Fibroblast of the aortic adventitia (primary cell): ENCODE measurements around the gene INTS4. TPM values are rescaled to one million over a fixed set of nuclear protein-coding genes. Genes with fewer than 3 reads are reported as not detected.
"Not testable (repeated sequence)": the region's sequence is repeated elsewhere in the genome, so short reads cannot be mapped to it uniquely, and the experiment has no call there.

Experiments
- DNase-seq: peaks from one replicate; pipeline ENCODE4 v3.0.0-alpha.2; 2010; ENCODE audit warnings: low read depth
- H3K4me3 ChIP-seq: 2 replicates; pipeline ENCODE4 v1.5.1; 2011; ENCODE audit warnings: low read depth, mild to moderate bottlenecking, control low read depth, low read length, moderate library complexity
- CTCF ChIP-seq: IDR thresholded peaks from 2 replicates; pipeline ENCODE4 v1.5.1; 2011; ENCODE audit warnings: mild to moderate bottlenecking, low read length, control low read depth, inconsistent platforms; ENCODE audit not compliant: insufficient read depth
- total RNA-seq: library from RNA; depleted of rRNA; stranded (reverse); fragments of >200 nt; gene quantifications from 2 replicates; pipeline ENCODE4 v1.2.3, GENCODE V29; 2012; ENCODE audit warnings: low replicate concordance

INTS4 gene
- total RNA-seq, 1 donor = 52.6 TPM

DNA sequence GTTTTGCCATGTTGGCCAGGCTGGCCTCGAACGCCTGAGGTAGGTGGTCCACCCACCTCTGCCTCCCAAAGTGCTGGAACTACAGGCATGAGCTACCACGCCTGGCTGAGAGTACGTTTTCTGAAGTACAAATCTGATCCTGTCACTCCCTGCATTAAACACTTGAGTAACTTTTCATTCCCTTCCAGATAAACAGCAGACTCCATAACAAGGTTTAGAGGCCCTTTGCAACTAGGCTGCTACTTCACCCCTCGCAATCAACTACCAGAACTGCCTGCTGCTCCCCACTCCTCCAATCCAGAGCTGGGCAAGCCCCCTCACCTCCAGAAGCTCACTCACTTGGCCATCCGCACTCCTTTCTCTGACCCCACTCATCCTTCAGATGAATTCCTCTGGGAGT lies 27.1 kb upstream of the INTS4 start:
- no peak for TF ChIP-seq CTCF
- no peak for DNase-seq
- H3K4me3 ChIP-seq = no peak overlapping the region

DNA sequence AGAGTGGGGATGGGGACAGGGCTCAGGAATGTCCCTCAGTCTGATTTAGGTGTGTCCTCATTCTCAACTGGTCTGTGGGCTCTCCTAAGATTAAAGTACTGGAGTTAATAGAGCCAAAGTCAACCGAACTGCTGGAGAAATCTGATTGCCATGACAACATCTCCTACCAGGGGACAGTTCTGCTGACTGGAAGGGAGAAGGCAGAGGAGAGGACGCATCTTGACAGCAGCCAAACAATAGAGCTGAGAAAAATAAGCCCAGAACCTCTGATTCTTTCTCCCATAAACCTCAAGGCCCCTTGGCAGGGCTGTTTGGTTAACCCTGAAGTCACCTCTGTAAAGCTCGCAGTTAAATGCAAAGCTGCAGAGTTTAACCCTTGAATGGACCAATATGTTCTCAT lies 25.8 kb upstream of the INTS4 start:
- TF ChIP-seq CTCF = no peak
- H3K4me3 ChIP-seq = no peak overlapping the region
- DNase-seq = no peak

GRCh38 chr11:78019808-78020207 lies 25.3 kb upstream of the INTS4 start:
- H3K4me3 ChIP-seq = no peak overlapping the region
- no peak for DNase-seq
- no peak for TF ChIP-seq CTCF

DNA sequence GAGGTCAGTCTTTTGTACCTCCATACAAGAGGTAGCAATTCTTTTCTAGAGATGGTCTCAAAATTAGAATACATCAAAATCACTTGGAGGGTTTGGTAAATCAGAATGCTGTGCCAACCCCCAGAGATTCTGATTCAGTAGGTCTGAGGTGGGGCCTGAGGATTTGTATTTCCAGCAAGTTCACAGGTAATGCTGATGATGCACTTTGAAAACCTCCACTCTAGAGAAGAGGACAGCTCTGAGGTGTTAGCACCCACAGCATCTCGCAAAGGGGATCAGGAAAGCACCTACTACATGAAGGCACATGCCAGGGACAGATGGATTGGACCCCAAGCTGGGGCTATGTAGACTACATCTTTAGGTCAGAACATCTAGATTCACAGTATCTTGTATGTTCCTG lies 21.4 kb upstream of the INTS4 start:
- DNase-seq = no peak
- no peak for TF ChIP-seq CTCF
- H3K4me3 ChIP-seq = no peak overlapping the region

DNA sequence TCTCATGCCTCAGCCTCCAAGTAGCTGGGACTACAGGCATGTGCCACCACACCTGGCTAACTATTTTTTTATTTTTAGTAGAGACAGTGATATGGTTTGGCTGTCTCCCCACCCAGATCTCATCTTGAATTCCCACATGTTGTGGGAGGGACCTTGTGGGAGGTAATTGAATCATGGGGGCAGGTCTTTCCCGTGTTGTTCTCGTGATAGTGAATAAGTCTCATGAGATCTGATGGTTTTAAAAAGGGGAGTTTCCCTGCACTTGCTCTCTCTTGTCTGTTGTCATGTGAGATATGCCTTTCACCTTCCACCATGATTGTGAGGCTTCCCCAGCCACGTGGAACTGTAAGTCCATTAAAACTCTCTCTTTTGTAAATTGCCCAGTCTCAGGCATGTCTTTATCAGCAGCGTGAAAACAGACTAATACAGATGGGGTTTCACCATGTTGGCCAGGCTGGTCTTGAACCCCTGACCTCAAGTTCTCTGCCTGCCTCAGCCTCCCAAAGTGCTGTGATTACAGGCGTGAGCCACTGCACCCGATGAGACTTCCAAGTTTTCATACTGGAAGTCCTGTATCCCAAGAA lies 20.6 kb upstream of the INTS4 start:
- H3K4me3 ChIP-seq, DNase-seq: not testable (repeated sequence)

- no peak for DNase-seq
- no peak for TF ChIP-seq CTCF
- no peak overlapping the region for H3K4me3 ChIP-seq
Measured at GRCh38 chr11:78011301-78011700, 16.8 kb upstream of the INTS4 start.

DNA sequence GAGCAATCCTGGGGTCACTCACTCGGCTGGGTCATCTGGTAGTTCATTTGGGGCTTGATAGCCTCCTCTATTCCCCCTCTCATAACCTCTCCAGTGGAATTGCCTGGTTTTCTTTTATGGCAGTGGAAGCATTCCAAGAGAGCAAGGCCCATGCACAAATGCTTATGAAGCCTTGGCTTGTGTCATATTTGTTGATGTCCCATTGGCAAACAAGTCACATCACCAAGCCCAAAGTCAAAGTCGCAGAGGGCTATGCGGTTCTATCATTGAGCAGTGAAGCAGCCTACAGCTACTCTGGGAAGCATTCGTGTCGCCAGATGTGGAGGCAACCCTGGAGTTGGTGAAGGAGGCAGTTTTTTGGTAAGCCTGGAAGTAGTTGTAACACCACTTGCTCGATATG lies 16.3 kb upstream of the INTS4 start:
- TF ChIP-seq CTCF = no peak
- DNase-seq = no peak
- no peak overlapping the region for H3K4me3 ChIP-seq
